ENCODE measurements around the gene RAX2.

DNA sequence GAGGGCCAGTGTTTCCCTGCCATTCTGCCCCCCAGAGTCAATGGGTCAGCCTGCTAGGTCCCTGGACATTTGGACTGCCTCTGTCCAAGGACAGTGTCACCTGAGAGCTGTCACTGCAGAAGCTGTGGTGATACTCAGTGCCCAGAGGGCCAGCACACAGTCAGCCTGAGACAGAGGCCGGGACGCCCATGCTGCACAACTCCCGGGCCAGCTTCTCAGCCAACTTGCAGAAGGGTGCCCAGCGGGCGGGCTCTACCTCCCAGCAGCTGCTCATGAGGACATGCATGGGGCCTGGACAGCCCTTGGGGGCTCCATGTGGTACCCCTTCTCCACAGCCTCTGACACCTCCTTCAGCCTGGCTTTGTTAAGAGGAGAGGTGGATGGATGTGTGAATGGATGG is 3.8 kb upstream of the RAX2 start:
- TF ChIP-seq, protein P1, sequence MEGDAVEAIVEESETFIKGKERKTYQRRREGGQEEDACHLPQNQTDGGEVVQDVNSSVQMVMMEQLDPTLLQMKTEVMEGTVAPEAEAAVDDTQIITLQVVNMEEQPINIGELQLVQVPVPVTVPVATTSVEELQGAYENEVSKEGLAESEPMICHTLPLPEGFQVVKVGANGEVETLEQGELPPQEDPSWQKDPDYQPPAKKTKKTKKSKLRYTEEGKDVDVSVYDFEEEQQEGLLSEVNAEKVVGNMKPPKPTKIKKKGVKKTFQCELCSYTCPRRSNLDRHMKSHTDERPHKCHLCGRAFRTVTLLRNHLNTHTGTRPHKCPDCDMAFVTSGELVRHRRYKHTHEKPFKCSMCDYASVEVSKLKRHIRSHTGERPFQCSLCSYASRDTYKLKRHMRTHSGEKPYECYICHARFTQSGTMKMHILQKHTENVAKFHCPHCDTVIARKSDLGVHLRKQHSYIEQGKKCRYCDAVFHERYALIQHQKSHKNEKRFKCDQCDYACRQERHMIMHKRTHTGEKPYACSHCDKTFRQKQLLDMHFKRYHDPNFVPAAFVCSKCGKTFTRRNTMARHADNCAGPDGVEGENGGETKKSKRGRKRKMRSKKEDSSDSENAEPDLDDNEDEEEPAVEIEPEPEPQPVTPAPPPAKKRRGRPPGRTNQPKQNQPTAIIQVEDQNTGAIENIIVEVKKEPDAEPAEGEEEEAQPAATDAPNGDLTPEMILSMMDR (conservative IDR thresholded peaks at IDR 0.05) = no peak
- TF ChIP-seq ZFX (IDR thresholded peaks at IDR 0.05) = no peak
